HepG2 (cell line): ENCODE measurements around the gene C16orf78. TPM values are rescaled to one million over a fixed set of nuclear protein-coding genes. Genes with fewer than 3 reads are reported as not detected.

ENCODE experiments used
- ATAC-seq: fragments of 200-7000 bp; cut with Tn5 transposase; 3 replicates; pipeline ENCODE4 v1.9.1; 2020; ENCODE audit warnings: mild to moderate bottlenecking, moderate library complexity
- BruUV-seq: library from RNA; stranded (reverse); fragments of 400-500 nt; replicated peaks from 2 replicates; lab custom pipeline; 2021; lab: Mats Ljungman, UMichigan
- CTCF ChIA-PET: fragments of 300-600 bp; formaldehyde crosslinking; extraction: SDS; loops from one replicate; lab custom pipeline; 2021; ENCODE audit warnings: low total read pairs, inconsistent platforms, low intra/inter-chr PET ratio; lab: Yijun Ruan, JAX
- POLR2A ChIA-PET: fragments of 350-600 bp; sonication (Branson Sonifier 250); formaldehyde crosslinking; loops from one replicate; lab custom pipeline; 2020; ENCODE audit warnings: antibody characterized with exemption, inconsistent platforms; lab: Yijun Ruan, JAX
- DNase-seq: peaks from one replicate; pipeline ENCODE4 v3.0.0-alpha.2; 2015; ENCODE audit warnings: low spot score
- FAIRE-seq: peaks from 3 replicates; lab custom pipeline; 2011; peaks lifted over from hg19 to GRCh38; lab: Jason Lieb, UNC
- H2AFZ ChIP-seq: one replicate; pipeline ENCODE4 v1.6.1; 2011; ENCODE audit warnings: low read length, inconsistent platforms
- H3K27ac ChIP-seq: fragments of 300-600 bp; 3 replicates; pipeline ENCODE4 v1.8.0; 2011; ENCODE audit warnings: mixed run types, mild to moderate bottlenecking, mixed read lengths, low read length, inconsistent platforms; ENCODE audit not compliant: insufficient read depth; ENCODE audit errors: extremely low read length
- H3K27me3 ChIP-seq, 2 experiments: fragments of 200-600 bp in 1 of 2; 2 replicates in 1 of 2; 3 replicates in 1 of 2; pipeline versions ENCODE4 v1.6.0 to v1.8.0; 2011; ENCODE audit warnings: low read length in 2 of 2, mild to moderate bottlenecking in 2 of 2, moderate library complexity in 2 of 2, inconsistent platforms in 1 of 2; ENCODE audit not compliant: insufficient read depth in 2 of 2, control insufficient read depth in 1 of 2
- H3K36me3 ChIP-seq, 2 experiments: fragments of 200-600 bp in 1 of 2; replicated peaks in 1 of 2; 2 replicates in 1 of 2; 3 replicates in 1 of 2; pipeline versions ENCODE4 v1.5.1 to v1.8.0; 2011; ENCODE audit warnings: low read length in 2 of 2, inconsistent platforms in 1 of 2; ENCODE audit not compliant: insufficient read depth in 2 of 2, control insufficient read depth in 1 of 2
- H3K4me1 ChIP-seq: 2 replicates; pipeline ENCODE4 v1.5.1; 2012; ENCODE audit warnings: low read length, inconsistent platforms; ENCODE audit not compliant: insufficient read depth
- H3K4me2 ChIP-seq: 2 replicates; pipeline ENCODE4 v1.6.0; 2011; ENCODE audit warnings: low read depth, low read length, inconsistent platforms
- H3K4me3 ChIP-seq, 3 experiments: fragments of 200-600 bp in 1 of 3; sonication (generic), shearing (Covaris generic) in 1 of 3; replicated peaks in 1 of 3; 2 replicates each; pipeline ENCODE4 v1.5.1; 2011 to 2016; ENCODE audit warnings: low read length in 3 of 3, inconsistent platforms in 2 of 3, low read depth in 2 of 3, mild to moderate bottlenecking in 2 of 3, control low read depth in 1 of 3, mixed read lengths in 1 of 3; ENCODE audit not compliant: insufficient read depth in 1 of 3
- H3K79me2 ChIP-seq: one replicate; pipeline ENCODE4 v1.6.1; 2011; ENCODE audit warnings: low read length, inconsistent platforms; ENCODE audit not compliant: insufficient read depth
- H3K9ac ChIP-seq: 2 replicates; pipeline ENCODE4 v1.6.0; 2011; ENCODE audit warnings: mild to moderate bottlenecking, low read depth, low read length, inconsistent platforms; ENCODE audit not compliant: insufficient read depth
- H3K9me3 ChIP-seq: 2 replicates; pipeline ENCODE4 v1.5.1; 2012; ENCODE audit warnings: mild to moderate bottlenecking, low read length
- H4K20me1 ChIP-seq: 2 replicates; pipeline ENCODE4 v1.6.0; 2011; ENCODE audit warnings: inconsistent platforms, mild to moderate bottlenecking, low read length, moderate library complexity; ENCODE audit not compliant: insufficient read depth
- CBX1 ChIP-seq: IDR thresholded peaks from one replicate; pipeline ENCODE4 v1.6.1; 2016; ENCODE audit warnings: antibody characterized with exemption, low read depth
- ELF3 ChIP-seq: IDR thresholded peaks from 2 replicates; pipeline ENCODE4 v1.6.1; 2016; ENCODE audit warnings: missing genetic modification reagents, missing compliant biosample characterization
- NR0B2 ChIP-seq: sonication (generic); formaldehyde crosslinking; IDR thresholded peaks from 2 replicates; pipeline ENCODE4 v1.4.0; 2020; ENCODE audit warnings: mild to moderate bottlenecking, missing genetic modification reagents
- POLR2AphosphoS5 ChIP-seq: IDR thresholded peaks from 2 replicates; pipeline ENCODE4 v1.6.1; 2012; ENCODE audit warnings: low read depth, low read length
- XBP1 ChIP-seq: sonication (generic); formaldehyde crosslinking; IDR thresholded peaks from 2 replicates; pipeline ENCODE4 v1.5.0; 2020; ENCODE audit warnings: missing genetic modification reagents
- WGBS: methylation state at CpG from one replicate; pipeline ENCODE4 v1.1.6; 2017; ENCODE audit warnings: low lambda C conversion rate; 5-methylcytosine and 5-hydroxymethylcytosine counted together
- in situ Hi-C: cut with HindIII; loops from 2 replicates; pipeline ENCODE4 v1.10.0; 2017; ENCODE audit warnings: low pct_unique_long_range_greater_than_20kb; ENCODE audit not compliant: extremely low pct_ligation_motif_present
- intact Hi-C: fragments of 100-400 bp; cut with micrococcal nuclease; formaldehyde crosslinking; loops from one replicate; pipeline ENCODE4 v1.10.0; 2022; ENCODE audit not compliant: unreplicated experiment
- polyA plus RNA-seq, 8 experiments: library from polyadenylated mRNA; depleted of rRNA in 3 of 8; stranded (reverse) in 7 of 8; unstranded in 1 of 8; fragments of >200 nt; fragmentation: Illumina TruSeq in 4 of 8; extraction: Trizol in 4 of 8; gene quantifications; 2 replicates each; pipeline versions ENCODE4 v1.2.1 to v1.2.3, GENCODE V29; 2011 to 2016; ENCODE audit warnings: low read depth in 4 of 8, missing spikeins in 1 of 8, mixed read lengths in 1 of 8; ENCODE audit not compliant: insufficient read depth in 1 of 8
- total RNA-seq, 5 experiments: library from RNA; depleted of rRNA; stranded (reverse); fragments of >200 nt; fragmentation: Illumina TruSeq; extraction: Trizol; gene quantifications; 2 replicates each; pipeline ENCODE4 v1.2.3, GENCODE V29; 2016; ENCODE audit warnings: low read depth in 1 of 5
- TF ChIP-seq, protein P1 (sequence below): sonication (generic); formaldehyde crosslinking; IDR thresholded peaks from 2 replicates; pipeline ENCODE4; 2020; ENCODE audit warnings: missing genetic modification reagents, mild to moderate bottlenecking, borderline replicate concordance
- TF ChIP-seq, protein P2 (sequence below): sonication (generic); IDR thresholded peaks from 2 replicates; pipeline ENCODE4 v1.6.1; 2016; ENCODE audit warnings: low read depth, borderline replicate concordance
- TF ChIP-seq, protein P3 (sequence below): sonication (generic); formaldehyde crosslinking; IDR thresholded peaks from 2 replicates; pipeline ENCODE4 v1.4.0; 2020; ENCODE audit warnings: mild to moderate bottlenecking, low read depth, missing genetic modification reagents

Gene C16orf78
- total and polyA plus RNA-seq, 2 of the 13 experiments (the other 11 are each of a cell fraction or from before 2014, with no cell fraction given): not detected

GRCh38 chr16:49439676-49440075, 66.1 kb downstream of the C16orf78 start:
- no peaks in the 10 kb centered on the region for H3K36me3 ChIP-seq
- no peak for ATAC-seq
- no peaks in the 10 kb centered on the region for H3K79me2 ChIP-seq
- no peak overlapping the region for H2AFZ ChIP-seq
- in situ Hi-C loops: no loop called here
- FAIRE-seq: no peak
- no peaks in the 10 kb centered on the region for H3K4me1 ChIP-seq
- no peak for DNase-seq
- ChIA-PET CTCF (no interaction called here), POLR2A (no interaction called here)
- H3K4me3 ChIP-seq: no peak overlapping the region
- no peak overlapping the region for H3K4me2 ChIP-seq
- no peaks in the 10 kb centered on the region for H4K20me1 ChIP-seq
- no TSS peak for BruUV-seq
- no peaks in the 10 kb centered on the region for H3K9me3 ChIP-seq
- H3K27me3 ChIP-seq: peaks cover 0 to 31% of the 10 kb centered on the region in 2 experiments; a peak in 3 of 5 replicates
- intact Hi-C loops: no loop called here
- H3K9ac ChIP-seq: no peak overlapping the region
- TF ChIP-seq CBX1 (no peak), NR0B2 (CRISPR knock-in tag) (no peak), XBP1 (CRISPR knock-in tag) (no peak), POLR2AphosphoS5 (no peak), ELF3 (CRISPR knock-in tag) (no peak)
- TF ChIP-seq, protein P1, sequence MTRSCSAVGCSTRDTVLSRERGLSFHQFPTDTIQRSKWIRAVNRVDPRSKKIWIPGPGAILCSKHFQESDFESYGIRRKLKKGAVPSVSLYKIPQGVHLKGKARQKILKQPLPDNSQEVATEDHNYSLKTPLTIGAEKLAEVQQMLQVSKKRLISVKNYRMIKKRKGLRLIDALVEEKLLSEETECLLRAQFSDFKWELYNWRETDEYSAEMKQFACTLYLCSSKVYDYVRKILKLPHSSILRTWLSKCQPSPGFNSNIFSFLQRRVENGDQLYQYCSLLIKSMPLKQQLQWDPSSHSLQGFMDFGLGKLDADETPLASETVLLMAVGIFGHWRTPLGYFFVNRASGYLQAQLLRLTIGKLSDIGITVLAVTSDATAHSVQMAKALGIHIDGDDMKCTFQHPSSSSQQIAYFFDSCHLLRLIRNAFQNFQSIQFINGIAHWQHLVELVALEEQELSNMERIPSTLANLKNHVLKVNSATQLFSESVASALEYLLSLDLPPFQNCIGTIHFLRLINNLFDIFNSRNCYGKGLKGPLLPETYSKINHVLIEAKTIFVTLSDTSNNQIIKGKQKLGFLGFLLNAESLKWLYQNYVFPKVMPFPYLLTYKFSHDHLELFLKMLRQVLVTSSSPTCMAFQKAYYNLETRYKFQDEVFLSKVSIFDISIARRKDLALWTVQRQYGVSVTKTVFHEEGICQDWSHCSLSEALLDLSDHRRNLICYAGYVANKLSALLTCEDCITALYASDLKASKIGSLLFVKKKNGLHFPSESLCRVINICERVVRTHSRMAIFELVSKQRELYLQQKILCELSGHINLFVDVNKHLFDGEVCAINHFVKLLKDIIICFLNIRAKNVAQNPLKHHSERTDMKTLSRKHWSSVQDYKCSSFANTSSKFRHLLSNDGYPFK (CRISPR knock-in tag): no peak
- TF ChIP-seq, protein P2, sequence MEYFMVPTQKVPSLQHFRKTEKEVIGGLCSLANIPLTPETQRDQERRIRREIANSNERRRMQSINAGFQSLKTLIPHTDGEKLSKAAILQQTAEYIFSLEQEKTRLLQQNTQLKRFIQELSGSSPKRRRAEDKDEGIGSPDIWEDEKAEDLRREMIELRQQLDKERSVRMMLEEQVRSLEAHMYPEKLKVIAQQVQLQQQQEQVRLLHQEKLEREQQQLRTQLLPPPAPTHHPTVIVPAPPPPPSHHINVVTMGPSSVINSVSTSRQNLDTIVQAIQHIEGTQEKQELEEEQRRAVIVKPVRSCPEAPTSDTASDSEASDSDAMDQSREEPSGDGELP: no peak
- TF ChIP-seq, protein P3, sequence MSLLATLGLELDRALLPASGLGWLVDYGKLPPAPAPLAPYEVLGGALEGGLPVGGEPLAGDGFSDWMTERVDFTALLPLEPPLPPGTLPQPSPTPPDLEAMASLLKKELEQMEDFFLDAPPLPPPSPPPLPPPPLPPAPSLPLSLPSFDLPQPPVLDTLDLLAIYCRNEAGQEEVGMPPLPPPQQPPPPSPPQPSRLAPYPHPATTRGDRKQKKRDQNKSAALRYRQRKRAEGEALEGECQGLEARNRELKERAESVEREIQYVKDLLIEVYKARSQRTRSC: no peak
- WGBS: 20% methylated on average over 1 of the region's 4 CpGs
- no peak overlapping the region for H3K27ac ChIP-seq
